ENCODE measurements around the gene SLC25A17. TPM values are rescaled to one million over a fixed set of nuclear protein-coding genes. Genes with fewer than 3 reads are reported as not detected.

Gene SLC25A17, protein sequence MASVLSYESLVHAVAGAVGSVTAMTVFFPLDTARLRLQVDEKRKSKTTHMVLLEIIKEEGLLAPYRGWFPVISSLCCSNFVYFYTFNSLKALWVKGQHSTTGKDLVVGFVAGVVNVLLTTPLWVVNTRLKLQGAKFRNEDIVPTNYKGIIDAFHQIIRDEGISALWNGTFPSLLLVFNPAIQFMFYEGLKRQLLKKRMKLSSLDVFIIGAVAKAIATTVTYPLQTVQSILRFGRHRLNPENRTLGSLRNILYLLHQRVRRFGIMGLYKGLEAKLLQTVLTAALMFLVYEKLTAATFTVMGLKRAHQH
- 22.1 to 28.3 TPM (median 22.9 TPM) in 5 replicates for total RNA-seq (2022; extraction: Qiagen RNA extraction)

DNA sequence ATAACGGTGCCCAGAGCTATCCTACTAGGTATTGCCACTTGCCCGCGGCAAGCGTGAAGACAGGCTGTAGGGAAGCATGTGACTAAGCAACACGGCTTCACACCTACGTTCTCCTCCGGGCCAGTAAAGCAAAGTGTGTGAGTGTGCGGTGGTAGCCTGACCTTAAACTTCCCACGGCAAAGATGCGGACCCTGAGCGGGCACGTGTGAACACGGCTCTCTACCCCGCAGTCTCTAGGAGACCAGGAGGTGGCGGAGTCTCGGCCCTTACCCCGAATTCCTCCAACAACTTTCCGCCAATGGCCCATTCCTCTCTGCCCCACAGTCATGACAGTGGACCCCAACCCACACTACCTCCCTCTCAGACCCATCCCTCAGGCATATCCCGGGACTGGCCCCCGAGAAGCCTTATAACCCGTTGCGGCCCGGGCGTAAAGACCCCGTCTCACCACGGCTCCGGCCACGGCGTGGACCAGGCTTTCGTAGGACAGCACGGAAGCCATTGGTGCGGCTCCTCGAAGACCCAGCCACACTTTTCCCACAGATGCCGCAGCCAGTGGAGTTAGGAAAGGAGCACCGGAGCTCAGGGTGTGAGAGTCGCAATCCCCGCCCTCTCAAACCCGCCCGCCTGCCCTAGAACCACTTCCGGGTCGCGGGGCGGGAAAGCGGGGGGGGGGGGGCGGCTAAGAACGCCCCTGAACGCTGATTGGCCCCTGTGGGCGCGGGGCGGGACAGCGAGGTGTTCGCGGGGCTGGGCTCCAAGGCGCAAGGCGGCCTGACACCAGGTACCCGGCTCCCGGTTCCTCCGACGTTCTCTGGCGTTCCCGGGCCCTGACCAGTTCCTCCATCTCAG lies at the start of gene SLC25A17:
Gene SLC25A17, minus strand, starts transcription at position 600 of the 852 bp plus-strand sequence. Its CDS starts 98 bp downstream, at position 502.

DNA sequence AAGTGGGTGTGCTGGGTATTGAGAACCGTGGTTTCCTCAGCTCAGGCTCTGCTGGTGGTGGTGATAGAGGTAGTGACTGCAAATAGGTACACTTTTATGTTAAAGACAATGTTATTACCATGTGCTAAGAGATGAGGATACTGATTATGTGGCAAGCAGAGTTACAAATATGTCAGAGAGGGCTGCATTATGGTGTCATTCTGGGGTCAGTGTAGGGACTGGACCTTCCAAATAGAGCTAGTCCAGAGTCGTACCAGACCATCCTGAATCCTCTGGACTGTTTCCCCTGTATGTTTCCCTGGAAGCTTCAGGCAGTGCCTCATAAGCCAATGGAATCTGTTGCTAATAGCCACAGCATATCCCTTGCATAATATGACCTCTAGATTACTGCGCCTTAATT lies 42.9 kb upstream of the SLC25A17 start, which contains the start of gene DNAJB7:
Gene DNAJB7, minus strand, starts transcription at position 101 of the 400 bp plus-strand sequence. CDS start 119 bp downstream, outside the sequence.

DNA sequence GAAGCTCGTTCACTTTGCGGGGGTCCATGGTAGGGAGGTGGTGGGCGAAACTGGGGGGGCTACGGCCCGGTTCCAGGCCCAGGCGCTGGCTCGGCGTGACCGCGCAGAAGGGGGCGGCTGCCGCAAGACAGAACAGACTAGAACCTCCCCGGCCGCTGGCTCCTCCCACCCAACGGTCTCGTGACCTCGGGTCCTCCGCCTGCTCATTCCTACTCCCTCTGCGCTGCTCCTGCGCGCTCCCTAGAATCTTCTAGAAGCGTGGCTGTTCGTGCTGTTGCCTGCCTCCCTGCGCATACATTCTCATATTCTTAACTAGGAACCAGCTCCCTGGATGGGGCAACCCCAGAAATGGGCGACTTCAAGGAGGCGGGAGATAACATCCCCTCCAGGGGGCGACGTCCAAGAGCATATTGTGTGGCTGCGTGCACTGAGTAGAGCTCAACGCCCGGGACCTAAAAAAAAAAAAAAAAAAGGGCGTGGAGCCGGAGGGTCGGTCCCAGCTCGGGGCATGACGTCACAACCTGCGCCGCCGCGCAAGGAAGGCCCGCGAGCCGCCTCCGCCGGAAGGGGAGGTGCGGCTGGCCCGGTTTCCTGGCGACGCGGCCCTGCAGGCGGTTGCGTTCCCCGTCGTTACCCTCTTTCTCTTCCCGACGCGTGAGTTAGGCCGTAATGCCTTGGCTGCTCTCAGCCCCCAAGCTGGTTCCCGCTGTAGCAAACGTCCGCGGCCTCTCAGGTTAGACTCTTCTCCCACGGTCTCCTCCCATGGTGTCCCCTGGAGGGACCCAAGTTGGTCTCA lies 37.6 kb upstream of the SLC25A17 start, which contains the start of the genes ST13 and XPNPEP3:
Gene ST13, minus strand, starts transcription at position 127 of the 796 bp plus-strand sequence. Its CDS starts 99 bp downstream, at position 28.
Gene XPNPEP3, plus strand, starts transcription at position 636 of the 796 bp plus-strand sequence. Its CDS starts 34 bp downstream, at position 670.

Other genes with a start within 250 kb of the SLC25A17 start
- 39.1 to 47.9 TPM (median 47.1 TPM) in 5 replicates for gene MRTFA, start 182.6 kb downstream of the SLC25A17 start, total RNA-seq (2022; extraction: Qiagen RNA extraction)
- not detected in 5 replicates for gene MCHR1, start 139.9 kb downstream of the SLC25A17 start, total RNA-seq (2022; extraction: Qiagen RNA extraction)
- 143 to 183 TPM (median 153 TPM) in 5 replicates for gene ST13, start 37.3 kb upstream of the SLC25A17 start, total RNA-seq (2022; extraction: Qiagen RNA extraction)
- gene XPNPEP3, start 37.8 kb upstream of the SLC25A17 start, total RNA-seq (2022; extraction: Qiagen RNA extraction) = 6.4 to 10.2 TPM (median 8.9 TPM) in 5 replicates
- gene DNAJB7, start 42.8 kb upstream of the SLC25A17 start, total RNA-seq (2022; extraction: Qiagen RNA extraction) = not detected in 5 replicates
- gene RBX1, start 132.0 kb upstream of the SLC25A17 start, total RNA-seq (2022; extraction: Qiagen RNA extraction) = 52.6 to 54.1 TPM (median 53.1 TPM) in 5 replicates

All from A549 treated with CORT108297 at 1 μM for 4 hours (cell line).